RCC 7860 (cell line): ENCODE measurements around the gene ICAM3.

Source experiments
- DNase-seq: peaks from one replicate; pipeline ENCODE4 v3.0.0-alpha.2; 2015; ENCODE audit warnings: low spot score
- FAIRE-seq: peaks from 2 replicates; lab custom pipeline; 2012; peaks lifted over from hg19 to GRCh38; lab: Jason Lieb, UNC

ICAM3 gene

GRCh38 chr19:10292789-10293636, 46.4 kb downstream of the ICAM3 start:
- DNase-seq = no peak
- FAIRE-seq = no peak

DNA sequence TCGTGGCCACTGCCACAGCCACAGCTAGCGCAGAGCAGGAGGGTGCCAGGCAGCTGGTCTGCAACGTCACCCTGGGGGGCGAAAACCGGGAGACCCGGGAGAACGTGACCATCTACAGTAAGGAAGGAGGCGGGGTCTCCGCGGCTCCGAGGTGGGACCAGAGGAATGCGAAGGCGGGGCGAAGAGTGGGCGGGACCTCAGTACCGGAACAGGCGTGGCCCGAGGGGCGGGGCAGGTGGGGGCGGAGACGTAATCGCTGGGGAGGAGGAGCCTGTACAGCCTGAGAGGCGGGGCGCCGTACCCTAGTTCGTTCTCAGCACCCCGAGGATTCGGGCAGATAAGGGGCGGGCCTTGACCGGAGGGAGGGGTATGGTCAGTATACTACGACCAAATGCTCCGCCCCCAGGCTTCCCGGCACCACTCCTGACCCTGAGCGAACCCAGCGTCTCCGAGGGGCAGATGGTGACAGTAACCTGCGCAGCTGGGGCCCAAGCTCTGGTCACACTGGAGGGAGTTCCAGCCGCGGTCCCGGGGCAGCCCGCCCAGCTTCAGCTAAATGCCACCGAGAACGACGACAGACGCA, 47.1 kb downstream of the ICAM3 start:
- no peak for FAIRE-seq
- no peak for DNase-seq

DNA sequence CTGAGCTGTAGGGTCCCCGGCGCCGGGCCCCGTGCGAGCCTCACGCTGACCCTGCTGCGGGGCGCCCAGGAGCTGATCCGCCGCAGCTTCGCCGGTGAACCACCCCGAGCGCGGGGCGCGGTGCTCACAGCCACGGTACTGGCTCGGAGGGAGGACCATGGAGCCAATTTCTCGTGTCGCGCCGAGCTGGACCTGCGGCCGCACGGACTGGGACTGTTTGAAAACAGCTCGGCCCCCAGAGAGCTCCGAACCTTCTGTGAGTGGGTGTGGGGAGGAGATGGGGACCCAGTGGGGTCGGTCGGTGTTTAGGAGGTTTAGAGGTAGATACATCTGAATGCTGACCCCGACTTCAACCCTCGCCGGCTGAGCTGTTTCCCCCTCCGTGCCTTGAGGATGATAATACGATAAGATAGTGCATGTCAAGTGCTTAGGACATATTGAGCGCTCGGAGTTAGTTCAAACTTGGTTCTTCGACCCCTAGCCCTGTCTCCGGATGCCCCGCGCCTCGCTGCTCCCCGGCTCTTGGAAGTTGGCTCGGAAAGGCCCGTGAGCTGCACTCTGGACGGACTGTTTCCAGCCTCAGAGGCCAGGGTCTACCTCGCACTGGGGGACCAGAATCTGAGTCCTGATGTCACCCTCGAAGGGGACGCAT, 47.7 kb downstream of the ICAM3 start:
- no peak for FAIRE-seq

DNA sequence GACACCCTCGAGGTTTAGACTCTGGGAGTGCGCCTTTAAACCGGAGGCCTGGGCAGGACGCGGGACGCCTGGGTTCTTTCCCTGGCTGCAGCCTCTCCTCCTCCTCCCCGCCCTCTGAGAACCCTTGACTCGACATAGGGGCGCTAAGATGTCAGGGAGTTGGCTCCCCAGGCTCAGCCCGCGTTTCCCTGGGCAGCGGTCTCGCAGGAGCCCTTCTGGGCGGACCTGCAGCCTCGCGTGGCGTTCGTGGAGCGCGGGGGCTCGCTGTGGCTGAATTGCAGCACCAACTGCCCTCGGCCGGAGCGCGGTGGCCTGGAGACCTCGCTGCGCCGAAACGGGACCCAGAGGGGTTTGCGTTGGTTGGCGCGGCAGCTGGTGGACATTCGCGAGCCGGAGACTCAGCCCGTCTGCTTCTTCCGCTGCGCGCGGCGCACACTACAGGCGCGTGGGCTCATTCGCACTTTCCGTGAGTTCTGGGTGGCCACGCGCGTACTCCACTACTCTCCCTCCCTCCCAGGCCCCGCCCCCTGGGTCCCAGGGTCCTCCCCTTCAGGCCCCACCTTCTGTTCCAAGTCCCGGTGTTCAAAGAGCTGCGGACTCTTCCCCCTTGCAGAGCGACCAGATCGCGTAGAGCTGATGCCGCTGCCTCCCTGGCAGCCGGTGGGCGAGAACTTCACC, 48.4 kb downstream of the ICAM3 start:
- no peak for FAIRE-seq
- no peak for DNase-seq

More for the DNA sequence above, 47.7 kb downstream of the ICAM3 start:
- DNase-seq = no peak

GRCh38 chr19:10290357-10290875, 49.0 kb downstream of the ICAM3 start:
- no peak for DNase-seq
- FAIRE-seq = no peak

DNA sequence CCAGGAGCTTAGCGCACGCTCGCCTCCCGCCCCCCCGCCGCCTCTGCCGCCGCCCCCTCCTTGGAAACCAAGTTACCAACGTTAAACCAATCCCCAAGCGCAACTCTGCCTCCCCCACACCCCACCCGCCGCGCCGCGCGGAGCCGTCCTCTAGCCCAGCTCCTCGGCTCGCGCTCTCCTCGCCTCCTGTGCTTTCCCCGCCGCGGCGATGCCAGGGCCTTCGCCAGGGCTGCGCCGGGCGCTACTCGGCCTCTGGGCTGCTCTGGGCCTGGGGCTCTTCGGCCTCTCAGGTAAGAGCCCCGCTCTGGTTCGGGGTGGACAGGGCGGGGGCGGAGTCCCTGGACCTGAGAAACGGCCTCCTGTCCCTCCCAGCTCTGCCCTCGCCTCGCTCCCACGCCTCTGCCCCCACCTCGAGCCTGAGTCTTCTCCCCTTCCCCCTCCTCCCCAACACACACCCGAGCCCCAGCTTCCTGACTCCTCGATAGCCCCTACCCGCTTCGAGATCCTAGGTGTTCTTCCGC, 49.5 kb downstream of the ICAM3 start, which contains the start of gene ICAM5:
TSS of gene ICAM5 (plus strand) at position 117 of the 521 bp plus-strand sequence. CDS start at position 209, 92 bp downstream.
- FAIRE-seq (no peak), DNase-seq (no peak)

DNA sequence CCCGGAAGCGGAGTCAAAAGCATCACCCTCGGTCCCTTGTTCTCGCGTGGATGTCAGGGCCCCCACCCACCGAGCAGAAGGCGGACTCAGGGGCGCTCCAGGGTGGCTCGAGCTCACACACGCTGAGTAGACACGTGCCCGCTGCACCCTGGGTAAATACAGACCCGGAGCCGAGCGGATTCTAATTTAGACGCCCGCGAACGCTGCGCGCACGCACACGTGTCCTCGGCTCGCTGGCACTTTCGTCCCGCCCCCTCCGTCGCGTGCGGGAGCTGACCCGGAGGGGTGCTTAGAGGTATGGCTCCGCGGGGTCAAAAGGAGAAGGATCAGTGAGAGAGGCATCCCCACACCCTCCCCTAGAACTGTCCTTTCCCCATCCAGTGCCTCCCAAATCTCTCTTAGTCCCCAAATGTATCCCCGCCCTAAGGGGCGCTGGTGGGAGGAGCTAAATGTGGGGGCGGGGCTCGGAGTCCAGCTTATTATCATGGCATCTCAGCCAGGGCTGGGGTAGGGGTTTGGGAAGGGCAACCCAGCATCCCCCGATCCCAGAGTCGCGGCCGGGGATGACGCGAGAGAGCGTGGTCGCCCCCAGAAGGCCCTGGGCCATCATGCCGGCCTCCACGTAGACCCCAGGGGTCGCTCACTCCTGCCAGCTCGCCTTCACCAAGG, 50.1 kb downstream of the ICAM3 start:
- FAIRE-seq (no peak), DNase-seq (no peak)

DNA sequence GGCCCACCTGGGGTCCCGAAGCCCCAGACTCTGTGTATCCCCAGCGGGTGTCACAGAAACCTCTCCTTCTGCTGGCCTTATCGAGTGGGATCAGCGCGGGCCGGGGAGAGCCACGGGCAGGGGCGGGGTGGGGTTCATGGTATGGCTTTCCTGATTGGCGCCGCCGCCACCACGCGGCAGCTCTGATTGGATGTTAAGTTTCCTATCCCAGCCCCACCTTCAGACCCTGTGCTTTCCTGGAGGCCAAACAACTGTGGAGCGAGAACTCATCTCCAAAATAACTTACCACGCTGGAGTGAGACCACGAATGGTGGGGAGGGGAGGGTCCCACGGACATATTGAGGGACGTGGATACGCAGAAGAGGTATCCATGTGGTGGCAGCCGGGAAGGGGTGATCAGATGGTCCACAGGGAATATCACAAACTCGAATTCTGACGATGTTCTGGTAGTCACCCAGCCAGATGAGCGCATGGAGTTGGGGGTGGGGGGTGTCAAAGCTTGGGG, 50.7 kb downstream of the ICAM3 start:
- FAIRE-seq (no peak), DNase-seq (no peak)

DNA sequence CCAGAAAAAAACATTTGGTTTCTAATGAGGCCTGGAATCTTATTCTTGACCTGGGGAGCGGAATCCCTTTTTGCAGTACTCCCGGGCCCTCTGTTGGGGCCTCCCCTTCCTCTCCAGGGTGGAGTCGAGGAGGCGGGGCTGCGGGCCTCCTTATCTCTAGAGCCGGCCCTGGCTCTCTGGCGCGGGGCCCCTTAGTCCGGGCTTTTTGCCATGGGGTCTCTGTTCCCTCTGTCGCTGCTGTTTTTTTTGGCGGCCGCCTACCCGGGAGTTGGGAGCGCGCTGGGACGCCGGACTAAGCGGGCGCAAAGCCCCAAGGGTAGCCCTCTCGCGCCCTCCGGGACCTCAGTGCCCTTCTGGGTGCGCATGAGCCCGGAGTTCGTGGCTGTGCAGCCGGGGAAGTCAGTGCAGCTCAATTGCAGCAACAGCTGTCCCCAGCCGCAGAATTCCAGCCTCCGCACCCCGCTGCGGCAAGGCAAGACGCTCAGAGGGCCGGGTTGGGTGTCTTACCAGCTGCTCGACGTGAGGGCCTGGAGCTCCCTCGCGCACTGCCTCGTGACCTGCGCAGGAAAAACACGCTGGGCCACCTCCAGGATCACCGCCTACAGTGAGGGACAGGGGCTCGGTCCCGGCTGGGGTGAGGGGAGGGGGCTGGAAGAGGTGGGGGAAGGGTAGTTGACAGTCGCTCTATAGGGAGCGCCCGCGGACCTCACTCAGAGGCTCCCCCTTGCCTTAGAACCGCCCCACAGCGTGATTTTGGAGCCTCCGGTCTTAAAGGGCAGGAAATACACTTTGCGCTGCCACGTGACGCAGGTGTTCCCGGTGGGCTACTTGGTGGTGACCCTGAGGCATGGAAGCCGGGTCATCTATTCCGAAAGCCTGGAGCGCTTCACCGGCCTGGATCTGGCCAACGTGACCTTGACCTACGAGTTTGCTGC, 52.4 kb downstream of the ICAM3 start, which contains the start of gene ICAM4:
TSS of gene ICAM4 (plus strand) at position 153 of the 935 bp plus-strand sequence. CDS start at position 211, 58 bp downstream.
- FAIRE-seq (no peak), DNase-seq (no peak)

DNA sequence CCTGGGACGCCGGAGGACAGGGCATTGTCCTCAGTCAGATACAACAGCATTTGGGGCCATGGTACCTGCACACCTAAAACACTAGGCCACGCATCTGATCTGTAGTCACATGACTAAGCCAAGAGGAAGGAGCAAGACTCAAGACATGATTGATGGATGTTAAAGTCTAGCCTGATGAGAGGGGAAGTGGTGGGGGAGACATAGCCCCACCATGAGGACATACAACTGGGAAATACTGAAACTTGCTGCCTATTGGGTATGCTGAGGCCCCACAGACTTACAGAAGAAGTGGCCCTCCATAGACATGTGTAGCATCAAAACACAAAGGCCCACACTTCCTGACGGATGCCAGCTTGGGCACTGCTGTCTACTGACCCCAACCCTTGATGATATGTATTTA, 54.0 kb downstream of the ICAM3 start:
- no peak for DNase-seq

GRCh38 chr19:10284960-10285278, 54.5 kb downstream of the ICAM3 start:
- DNase-seq (no peak), FAIRE-seq (no peak)

More for the DNA sequence above, 54.0 kb downstream of the ICAM3 start:
- FAIRE-seq = no peak

- DNase-seq (no peak), FAIRE-seq (no peak)
Observed at GRCh38 chr19:10284065-10284959, 55.1 kb downstream of the ICAM3 start.
